KBM-7 (cell line): ENCODE measurements around the gene RB1.

ENCODE experiments used
- DNase-seq: peaks from one replicate; pipeline ENCODE4 v3.0.0-alpha.2; 2015
- in situ Hi-C: fragments of 300-500 bp; cut with MboI; formaldehyde crosslinking; loops from 2 replicates; pipeline ENCODE4 v1.14.3; 2020; ENCODE audit warnings: low sequenced_read_pairs, low pct_unique_long_range_greater_than_20kb, mixed read lengths

RB1 gene

DNA sequence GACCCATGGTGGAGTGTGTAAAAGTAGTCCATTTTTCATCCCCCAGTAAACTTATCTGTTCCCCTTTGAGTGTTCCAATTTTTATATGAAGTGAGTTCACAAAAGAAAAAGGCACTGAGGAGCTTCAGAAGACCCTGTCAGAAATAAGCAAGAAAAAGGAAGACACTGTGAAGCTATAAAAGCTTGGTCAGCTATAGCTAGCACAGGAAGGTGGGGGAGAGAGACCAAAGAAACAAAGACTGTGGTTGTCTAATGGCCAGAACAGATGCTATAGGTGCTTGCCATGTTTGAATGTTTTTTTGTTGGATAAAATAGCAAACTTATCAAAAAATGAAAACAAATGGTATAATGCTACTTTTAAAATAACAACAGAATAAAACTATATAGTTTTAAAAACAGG is 182.8 kb downstream of the RB1 start:
- peak; percentile 78 for DNase-seq
- in situ Hi-C loops, result no loop called here

DNA sequence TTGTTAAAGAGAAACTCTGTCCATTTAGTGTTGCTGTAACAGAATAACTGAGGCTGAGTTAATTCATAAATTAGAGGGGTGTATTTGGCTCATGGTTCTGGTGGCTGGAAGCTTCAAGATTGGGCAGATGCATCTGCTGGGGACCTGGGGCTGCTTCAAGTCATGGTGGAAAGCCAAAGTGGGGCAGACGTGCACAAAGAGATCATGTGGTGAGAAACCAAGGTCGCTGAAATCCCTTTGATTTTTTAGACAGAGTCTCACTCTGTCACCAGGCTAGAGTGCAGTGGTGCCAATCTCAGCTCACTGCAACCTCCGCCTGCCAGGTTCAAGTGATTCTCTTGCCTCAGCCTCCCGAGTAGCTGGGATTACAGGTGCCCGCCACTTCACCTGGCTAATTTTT is 183.3 kb downstream of the RB1 start:
- in situ Hi-C loops, result no loop called here
- DNase-seq, result no peak

DNA sequence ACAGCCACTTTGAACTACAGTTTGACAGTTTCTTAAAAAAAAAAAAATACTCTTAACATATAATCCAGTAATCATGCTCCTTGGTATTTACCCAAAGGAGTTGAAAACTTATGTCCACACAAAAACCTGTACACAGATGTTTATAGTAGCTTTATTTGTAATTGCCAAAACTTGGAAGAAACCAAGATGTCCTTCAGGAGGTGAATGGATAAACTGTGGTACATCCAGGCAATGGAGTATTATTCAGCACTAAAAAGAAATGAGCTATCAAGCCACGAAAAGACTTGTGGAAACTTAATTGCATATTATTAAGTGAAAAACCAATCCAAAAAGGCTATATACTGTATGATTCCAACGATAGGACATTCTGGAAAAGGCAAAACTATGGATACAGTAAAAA is 184.4 kb downstream of the RB1 start:
- DNase-seq, result no peak
- in situ Hi-C loops, result no loop called here

DNA sequence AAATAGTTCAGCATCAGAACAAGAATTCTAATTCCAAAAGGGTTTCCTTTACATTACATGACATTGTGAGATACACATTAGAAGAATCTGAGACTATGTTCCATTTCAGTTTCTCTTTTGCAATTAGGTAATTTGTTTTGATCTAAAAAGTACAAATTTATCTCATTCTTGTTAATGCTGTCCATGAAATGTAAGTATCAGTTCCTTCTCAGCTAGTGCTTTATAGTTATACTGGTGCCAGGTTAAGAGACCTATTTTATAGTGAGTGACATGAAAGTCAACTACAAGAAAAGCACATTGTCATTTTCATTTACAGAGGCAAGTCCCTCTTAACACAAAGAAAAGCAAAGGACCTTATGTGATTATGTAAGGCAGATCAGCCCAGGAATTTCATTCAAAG is 185.4 kb downstream of the RB1 start:
- no peak for DNase-seq
- in situ Hi-C loops, result no loop called here

DNA sequence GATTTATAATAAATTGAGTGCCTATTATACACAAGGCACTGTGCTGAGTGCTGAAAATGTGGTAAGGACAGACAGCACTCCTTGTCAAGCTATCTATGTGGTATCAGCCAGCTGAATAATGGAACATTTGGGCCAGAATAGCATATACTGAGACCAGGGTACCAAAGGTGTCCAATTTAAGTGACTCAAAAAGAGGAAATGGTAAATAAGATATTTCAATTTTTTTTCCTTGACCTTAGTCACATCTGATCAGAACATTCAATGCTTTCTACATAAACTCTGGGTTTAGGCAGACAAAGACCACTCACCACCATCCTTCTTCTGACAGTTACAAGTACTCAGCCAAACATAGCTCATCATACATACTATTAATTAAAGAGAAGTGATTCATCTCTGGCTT is 186.1 kb downstream of the RB1 start:
- in situ Hi-C loops, result no loop called here
- DNase-seq, result no peak

DNA sequence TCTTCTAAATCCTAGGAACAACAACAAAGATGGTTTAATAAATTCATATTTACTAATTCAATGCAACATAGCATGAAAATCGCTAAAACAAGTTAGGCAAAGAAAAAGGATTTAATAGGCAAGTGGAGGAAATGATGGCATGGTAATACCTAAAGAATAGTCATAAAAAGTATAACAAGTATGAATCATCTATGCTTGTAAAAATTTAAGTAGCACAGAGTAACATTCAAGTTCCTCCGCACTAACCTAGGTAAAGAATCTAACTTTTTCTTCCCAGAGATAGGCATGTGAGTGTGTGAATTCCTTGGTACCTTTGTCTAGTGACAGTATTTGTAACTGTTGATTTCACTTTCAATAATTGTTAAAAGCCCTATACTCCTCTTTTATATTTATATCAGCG is 186.7 kb downstream of the RB1 start:
- in situ Hi-C loops, result no loop called here
- no peak for DNase-seq

DNA sequence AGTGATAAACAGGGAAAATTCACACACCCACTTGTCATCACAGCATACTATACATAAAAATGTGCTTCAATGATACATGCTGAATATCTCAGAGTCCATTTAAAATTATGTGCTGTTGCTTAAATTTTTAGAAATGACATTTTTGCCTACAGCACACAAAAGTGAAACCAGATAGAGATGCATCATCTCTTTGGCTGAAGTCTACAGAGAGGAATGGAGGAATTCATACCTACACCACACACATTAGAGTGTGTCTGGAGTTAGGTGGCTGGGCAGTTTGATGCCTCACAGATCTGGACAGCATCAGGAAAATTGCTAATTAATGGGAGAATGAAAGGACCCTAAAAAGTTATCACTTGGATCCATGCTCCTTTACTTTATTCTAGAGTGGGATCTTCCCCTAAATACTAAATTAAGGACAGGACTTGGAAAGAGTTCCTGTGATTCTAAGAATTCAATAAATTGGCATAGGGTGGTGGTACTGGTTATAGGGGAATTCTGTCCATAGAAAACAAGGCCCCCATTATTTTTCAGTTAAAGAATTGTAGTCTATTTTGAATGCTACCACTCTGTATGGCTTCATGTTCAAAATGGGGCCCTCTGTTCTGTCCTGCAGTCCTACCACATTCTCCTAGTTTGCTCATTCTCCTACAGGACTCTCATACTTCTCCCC is 188.0 kb downstream of the RB1 start:
- in situ Hi-C loops, result no loop called here
- DNase-seq, result no peak

DNA sequence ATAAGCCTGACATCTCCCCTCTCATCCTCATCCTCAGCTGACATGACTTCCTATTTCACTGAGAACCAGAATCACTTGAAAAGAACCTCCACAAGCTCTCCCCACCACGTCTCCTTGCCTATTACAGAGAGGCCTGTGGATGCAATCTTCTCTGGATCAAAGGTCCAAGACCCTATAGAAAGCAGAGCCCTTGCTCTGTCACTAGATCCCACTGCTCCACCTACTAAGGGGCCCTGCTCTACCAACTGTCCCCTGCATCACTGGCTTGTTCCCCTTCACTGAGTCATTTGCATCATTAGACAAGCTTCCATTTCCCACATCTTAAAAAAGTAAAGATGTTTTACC is 188.5 kb downstream of the RB1 start:
- no peak for DNase-seq
- in situ Hi-C loops, result no loop called here

DNA sequence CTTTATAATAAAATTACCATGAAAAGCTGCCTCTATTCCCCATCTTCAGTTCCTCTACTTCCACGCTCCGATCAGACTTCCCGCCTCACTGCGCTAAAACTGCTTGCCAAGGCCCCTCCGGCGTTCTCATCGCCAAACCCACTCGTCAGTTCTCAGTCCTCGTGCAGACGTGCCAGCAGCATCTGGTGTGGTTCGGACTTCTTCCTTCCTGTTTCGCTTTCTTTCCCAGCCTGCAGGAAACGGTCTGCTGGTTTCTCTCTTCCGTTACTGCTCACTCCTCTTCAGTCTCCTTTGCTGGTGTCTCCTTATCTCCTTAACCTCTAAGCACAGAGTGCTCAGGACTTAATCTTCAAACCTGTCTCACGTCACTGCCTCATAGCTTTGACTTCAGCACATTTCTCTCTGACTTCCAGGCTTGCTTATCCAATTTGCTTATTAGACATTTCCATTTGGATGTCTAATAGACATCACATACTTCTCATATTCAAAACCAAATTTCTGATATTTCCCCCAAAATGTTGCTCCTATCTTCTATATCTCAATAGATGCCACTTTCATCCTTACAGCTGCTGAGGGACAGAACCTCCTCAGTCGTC is 189.0 kb downstream of the RB1 start:
- in situ Hi-C loops, result no loop called here
- DNase-seq, result peak; percentile 99

DNA sequence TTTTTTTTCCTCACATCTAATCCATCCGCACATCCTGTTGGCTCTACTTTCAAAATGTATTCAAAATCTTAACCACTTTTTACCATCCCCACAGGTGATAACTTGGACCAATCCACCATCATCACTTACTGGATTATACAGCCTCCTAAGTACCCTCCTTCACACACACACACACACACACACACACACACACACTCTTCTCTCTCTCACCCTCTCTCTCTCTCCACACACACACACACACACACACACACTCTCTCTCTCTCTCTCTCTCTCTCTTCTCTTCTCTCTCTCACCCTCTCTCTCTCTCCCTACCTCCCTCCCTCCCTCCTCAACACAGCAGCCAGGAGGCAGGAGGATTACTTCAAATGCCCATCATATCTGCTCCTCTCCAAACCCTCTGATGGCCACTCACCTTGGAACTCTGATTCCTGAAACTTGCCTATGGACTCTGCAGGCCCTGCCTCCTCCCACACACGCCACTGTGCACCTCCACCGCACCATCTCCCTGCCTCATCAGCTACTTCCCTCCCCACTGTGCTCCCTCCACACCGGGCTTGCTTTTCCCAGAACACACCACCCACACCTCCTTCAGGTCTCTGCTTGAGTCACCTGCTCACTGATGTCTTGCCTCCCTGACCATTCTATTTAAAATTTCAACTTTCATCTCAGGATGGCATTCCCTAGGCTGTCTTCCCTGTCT is 189.7 kb downstream of the RB1 start:
- peak; percentile 69 for DNase-seq
- in situ Hi-C loops, result no loop called here

DNA sequence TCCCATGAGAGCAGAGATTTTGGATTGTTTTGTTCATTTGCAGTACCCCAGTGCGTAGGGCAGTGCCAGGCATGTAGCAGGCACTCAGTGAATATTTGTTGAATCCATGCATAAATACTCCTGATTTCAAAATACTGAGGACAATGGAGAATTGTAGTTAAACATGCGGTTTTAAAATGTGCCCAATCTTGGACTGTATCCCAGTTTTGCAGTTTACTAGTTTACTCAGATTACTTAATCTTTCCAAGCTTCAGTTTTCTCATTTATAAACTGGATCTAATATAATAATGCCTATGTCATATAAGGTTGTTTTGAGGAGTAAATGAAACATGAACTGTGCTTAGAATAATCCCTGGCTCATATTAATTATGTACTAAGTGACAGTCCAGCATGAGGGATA is 190.3 kb downstream of the RB1 start:
- in situ Hi-C loops, result no loop called here
- DNase-seq, result no peak

DNA sequence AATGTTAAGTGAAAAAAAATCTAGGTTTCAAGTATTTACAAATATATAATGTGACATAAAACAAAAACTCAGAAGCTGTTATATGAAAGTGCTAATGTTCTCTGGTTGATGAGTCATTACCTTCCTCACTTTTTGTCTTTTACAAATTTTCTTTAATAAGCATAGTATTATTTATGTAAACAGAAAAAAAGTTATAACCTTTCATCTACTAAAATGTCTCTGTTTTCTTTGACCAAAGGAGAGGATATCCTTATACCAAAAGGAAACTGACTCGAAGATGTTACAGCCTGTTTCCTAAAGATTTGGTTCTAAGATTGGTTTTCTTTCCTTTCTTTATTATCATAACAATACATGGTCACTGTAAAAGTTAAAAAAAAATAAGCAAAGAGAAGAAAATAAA is 191.3 kb downstream of the RB1 start:
- no peak for DNase-seq
- in situ Hi-C loops, result no loop called here

DNA sequence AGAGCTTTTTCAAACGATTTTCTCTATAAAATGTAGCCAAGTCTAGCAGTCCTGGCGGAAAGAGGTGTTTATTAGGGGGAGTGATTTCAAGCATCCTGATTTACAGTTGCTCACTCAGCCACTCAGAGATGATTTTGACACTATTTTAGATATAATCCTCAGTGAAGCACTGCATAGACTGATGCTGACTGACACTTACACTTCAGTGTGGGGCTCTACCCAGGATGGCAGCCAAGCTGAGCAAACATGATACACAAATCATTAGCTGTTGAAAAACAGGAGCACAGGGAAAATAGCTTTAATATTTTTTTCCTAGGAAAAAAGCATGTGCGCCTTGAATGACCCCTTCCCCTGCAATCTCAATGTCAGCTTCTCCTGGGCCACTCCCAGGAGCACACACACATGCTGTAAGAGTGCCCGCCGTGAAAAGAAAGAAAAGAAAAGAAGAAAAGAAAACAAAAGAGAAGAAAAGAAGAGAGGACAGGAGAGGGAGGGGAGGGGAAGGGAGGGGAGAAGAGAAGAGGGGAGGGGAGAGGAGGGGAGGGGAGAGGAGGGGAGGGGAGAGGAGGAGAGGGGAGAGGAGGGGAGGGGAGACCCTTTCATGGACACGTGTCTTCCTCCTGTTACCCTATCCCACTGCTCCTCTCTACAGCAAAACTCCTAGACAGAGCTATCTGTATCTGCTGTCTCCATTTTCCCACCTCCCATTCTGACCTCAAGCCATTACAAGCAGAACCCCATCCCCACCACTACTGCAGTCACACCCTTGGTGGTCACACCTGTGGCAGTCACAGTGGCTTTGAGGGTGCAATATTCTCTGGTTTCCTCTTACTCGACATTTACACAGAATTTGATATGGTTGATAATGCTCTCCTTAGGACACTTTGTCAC is 193.0 kb downstream of the RB1 start:
- no peak for DNase-seq
- in situ Hi-C loops, result no loop called here

DNA sequence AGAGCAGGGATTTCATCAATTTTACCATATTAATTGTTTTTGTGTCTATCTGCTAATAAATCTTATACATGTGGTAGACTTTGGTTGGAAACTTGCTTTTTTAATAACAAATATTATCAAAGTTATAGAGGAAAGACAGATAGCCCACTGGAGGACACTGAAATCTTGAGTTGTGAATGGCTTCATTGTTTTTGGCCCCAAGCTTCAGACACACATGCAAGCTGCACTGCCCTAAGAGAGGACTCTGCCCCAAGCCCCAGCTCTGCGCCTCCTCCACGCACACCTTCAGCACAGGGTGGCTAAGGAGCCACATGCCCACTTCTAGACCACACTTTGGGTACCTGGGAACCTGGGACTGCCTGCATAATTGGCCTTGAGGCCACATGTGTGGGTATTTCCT is 194.1 kb downstream of the RB1 start:
- in situ Hi-C loops, result no loop called here
- no peak for DNase-seq

DNA sequence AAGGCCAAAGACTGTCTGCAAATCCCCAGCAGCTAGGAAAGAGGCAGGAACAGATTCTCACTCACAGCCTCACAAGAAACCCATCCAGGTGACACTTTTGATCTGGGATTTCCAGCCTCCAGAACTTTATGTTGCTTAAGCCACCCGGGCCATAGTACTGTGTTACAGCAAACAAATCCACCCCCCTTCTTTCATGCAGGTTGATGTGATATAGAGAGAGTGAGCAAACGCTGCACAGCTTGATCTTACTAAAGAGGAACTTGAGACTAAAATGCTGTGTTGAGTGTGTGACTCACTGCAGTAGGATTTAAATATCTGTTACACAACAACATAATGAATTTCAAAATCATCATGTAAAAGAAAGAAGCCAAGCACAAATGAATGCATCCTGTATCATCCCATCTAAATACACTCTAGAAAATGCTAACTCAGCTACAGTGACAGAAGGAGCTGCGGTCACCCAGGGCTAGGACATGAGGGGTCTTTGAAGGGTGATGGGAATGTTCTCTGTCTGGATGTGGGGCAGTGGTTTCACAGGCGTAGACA is 197.2 kb downstream of the RB1 start:
- in situ Hi-C loops, result no loop called here
- DNase-seq, result peak; percentile 86

DNA sequence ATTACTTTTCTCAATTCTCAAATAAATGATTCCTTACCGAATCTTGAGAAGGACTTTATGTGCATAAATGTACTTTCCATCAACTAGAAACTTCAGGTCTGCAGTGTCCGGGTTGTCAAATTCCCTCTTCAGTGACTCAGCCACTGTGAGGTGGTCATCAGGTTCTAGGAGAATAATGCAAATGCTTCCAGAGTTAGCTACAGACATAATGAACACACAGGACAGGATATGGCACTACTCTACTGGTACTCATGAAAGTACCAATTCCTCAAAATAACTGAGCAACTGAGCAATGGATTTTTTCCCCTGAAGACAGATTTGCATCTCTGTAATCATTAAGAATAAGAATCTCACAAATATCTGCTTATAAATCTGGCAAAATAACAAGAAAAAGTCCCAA is 198.2 kb downstream of the RB1 start:
- in situ Hi-C loops, result no loop called here
- DNase-seq, result no peak

DNA sequence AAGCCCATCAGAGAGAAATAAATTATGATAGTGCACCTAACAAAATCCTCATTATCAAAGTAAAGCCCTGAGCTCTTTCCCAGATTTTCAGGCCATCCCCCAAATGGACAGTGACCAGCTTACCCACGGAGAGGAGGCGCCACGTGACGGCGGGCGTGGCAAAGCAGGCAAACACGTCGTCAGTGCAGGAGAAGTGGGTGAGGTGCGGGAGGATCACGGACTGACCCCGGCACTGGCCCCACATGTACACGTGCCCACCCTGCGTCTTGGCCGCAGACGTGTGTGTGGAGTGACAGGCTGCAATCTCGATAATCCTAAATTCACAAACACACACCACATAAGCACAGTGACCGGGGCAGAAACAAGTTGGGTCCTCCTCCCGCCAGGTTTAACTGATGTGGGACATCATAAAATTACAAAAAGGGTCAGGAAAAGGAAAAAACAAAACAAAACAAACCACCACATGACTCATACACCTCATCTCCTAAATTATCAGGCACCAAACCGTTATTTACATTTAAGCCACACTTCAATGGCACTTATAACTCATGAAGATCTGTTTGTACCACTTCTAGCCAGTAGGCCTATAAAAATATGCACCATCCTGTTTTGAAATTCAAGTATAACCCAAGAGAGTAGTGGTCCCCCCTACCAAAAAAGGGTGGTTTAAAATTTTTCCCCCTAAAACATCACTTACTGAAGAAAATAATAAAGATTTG is 199.2 kb downstream of the RB1 start:
- in situ Hi-C loops, result no loop called here
- DNase-seq, result no peak

DNA sequence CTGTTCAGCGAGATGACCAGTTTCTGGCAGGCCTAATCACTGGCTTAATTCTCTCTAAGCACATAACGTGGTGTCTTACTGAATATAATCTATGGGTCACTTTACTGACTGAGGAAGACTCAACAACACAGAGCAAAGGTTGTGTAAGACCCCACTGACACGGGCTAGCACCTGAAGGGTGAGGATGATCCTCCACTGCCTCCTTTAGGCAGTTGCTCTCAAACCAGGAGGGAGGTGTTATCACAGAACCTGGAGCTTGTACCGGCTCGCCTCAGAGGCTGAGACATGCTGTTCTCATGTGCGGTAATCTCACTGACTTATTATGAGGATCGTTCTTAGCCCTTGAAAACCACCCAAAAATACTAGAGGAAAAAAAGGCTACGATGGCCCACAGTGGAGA is 201.1 kb downstream of the RB1 start:
- DNase-seq, result peak; percentile 44
- in situ Hi-C loops, result no loop called here

DNA sequence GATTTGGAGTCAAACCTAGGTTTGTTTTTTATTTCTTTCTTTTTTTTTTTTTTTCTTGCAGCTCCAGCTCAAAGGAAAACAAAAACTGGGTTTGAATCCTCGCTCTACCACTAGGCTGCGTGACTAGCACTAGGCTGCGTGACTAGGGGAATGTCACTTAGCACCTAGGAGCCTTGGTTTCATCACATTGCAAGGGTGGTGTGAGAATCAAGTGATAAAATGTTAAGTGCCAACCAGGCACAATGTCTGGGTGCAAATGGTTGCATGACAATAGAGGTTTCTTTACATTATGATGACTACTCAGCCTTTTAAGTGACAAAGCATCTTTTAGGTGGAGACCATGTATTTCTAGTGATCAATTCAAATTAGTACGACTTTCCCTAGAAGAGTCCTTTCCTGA is 201.5 kb downstream of the RB1 start:
- no peak for DNase-seq
- in situ Hi-C loops, result no loop called here
